Peyer's patch (tissue), 4 donors: ENCODE data around the gene MKI67.

Source experiments
- POLR2A ChIP-seq, 2 donors: fragments of 450-650 bp; IDR thresholded peaks; one replicate each; pipeline ENCODE4 v1.5.1; 2017; ENCODE audit warnings: antibody characterized with exemption in 2 of 2, mild to moderate bottlenecking in 2 of 2, moderate library complexity in 2 of 2
- TF ChIP-seq, protein P1 (sequence below), 6 experiments: fragments of 450-650 bp in 4 of 6; fragments of 200-600 bp in 2 of 6; sonication (generic) in 1 of 6; IDR thresholded peaks; one replicate each; pipeline ENCODE4 v1.5.1; 2017 to 2019; ENCODE audit warnings: antibody characterized with exemption in 6 of 6, mild to moderate bottlenecking in 3 of 6, moderate library complexity in 1 of 6

- TF ChIP-seq, protein P1, sequence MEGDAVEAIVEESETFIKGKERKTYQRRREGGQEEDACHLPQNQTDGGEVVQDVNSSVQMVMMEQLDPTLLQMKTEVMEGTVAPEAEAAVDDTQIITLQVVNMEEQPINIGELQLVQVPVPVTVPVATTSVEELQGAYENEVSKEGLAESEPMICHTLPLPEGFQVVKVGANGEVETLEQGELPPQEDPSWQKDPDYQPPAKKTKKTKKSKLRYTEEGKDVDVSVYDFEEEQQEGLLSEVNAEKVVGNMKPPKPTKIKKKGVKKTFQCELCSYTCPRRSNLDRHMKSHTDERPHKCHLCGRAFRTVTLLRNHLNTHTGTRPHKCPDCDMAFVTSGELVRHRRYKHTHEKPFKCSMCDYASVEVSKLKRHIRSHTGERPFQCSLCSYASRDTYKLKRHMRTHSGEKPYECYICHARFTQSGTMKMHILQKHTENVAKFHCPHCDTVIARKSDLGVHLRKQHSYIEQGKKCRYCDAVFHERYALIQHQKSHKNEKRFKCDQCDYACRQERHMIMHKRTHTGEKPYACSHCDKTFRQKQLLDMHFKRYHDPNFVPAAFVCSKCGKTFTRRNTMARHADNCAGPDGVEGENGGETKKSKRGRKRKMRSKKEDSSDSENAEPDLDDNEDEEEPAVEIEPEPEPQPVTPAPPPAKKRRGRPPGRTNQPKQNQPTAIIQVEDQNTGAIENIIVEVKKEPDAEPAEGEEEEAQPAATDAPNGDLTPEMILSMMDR (IDR thresholded peaks at IDR 0.05): no peak
- no peak for TF ChIP-seq POLR2A (IDR thresholded peaks at IDR 0.05)
Observed at GRCh38 chr10:128081222-128081621, 45.0 kb downstream of the MKI67 start.
